Gastrocnemius medialis (tissue), 4 donors: ENCODE measurements around the gene ZMYND15.

Source experiments
- CTCF ChIP-seq, 5 experiments: fragments of 450-650 bp in 3 of 5; fragments of 200-600 bp in 2 of 5; sonication (generic) in 2 of 5; IDR thresholded peaks in 4 of 5; conservative IDR thresholded peaks in 1 of 5; 1 replicate in 4 of 5; 2 replicates in 1 of 5; pipeline ENCODE4 v1.5.1; 2016 to 2019; ENCODE audit warnings: antibody characterized with exemption in 5 of 5, mild to moderate bottlenecking in 3 of 5, moderate library complexity in 3 of 5
- POLR2A ChIP-seq, 2 donors: fragments of 450-650 bp; IDR thresholded peaks; one replicate each; pipeline ENCODE4 v1.6.1; 2017; ENCODE audit warnings: antibody characterized with exemption in 2 of 2, mild to moderate bottlenecking in 2 of 2, moderate library complexity in 2 of 2

- no peak for TF ChIP-seq CTCF (IDR thresholded peaks at IDR 0.05 in 4 of 5, conservative IDR thresholded peaks at IDR 0.05 in 1 of 5)
- peak; percentile 10 to 22 for TF ChIP-seq POLR2A (IDR thresholded peaks at IDR 0.05)
Observed at GRCh38 chr17:4739122-4740024, at the start of gene ZMYND15, which contains the start of gene CXCL16.
